GM21528 (cell line): Measurements from ENCODE around the gene RAP1A.

Source experiments
- ATAC-seq: cut with Tn5 transposase; IDR thresholded peaks from one replicate; pipeline ENCODE4 v1.9.1; 2021; ENCODE audit warnings: mild to moderate bottlenecking, moderate library complexity; ENCODE audit not compliant: unreplicated experiment, low FRiP score

The RAP1A gene

GRCh38 chr1:111707906-111708305 is 88.3 kb downstream of the RAP1A start:
- no peak for ATAC-seq

- ATAC-seq: no peak
Observed at GRCh38 chr1:111709986-111710385, 90.4 kb downstream of the RAP1A start.

- no peak for ATAC-seq
Observed at GRCh38 chr1:111716333-111716732, 96.7 kb downstream of the RAP1A start.

GRCh38 chr1:111717450-111717849 is 97.9 kb downstream of the RAP1A start:
- no peak for ATAC-seq

GRCh38 chr1:111719135-111719534 is 99.5 kb downstream of the RAP1A start:
- no peak for ATAC-seq

- ATAC-seq: no peak
Observed at GRCh38 chr1:111719674-111720132, 100.1 kb downstream of the RAP1A start.

- ATAC-seq: no peak
Observed at GRCh38 chr1:111720274-111720976, 100.8 kb downstream of the RAP1A start.

- no peak for ATAC-seq
Observed at GRCh38 chr1:111720977-111721786, 101.6 kb downstream of the RAP1A start.

GRCh38 chr1:111723091-111723806 is 103.7 kb downstream of the RAP1A start:
- ATAC-seq: no peak

GRCh38 chr1:111723871-111724270 is 104.3 kb downstream of the RAP1A start:
- ATAC-seq: no peak

GRCh38 chr1:111725192-111725591 is 105.6 kb downstream of the RAP1A start:
- ATAC-seq: no peak

GRCh38 chr1:111727056-111727455 is 107.5 kb downstream of the RAP1A start:
- ATAC-seq: no peak

- ATAC-seq: no peak
Observed at GRCh38 chr1:111729271-111729921, 109.8 kb downstream of the RAP1A start.

GRCh38 chr1:111729946-111730681 is 110.5 kb downstream of the RAP1A start:
- no peak for ATAC-seq

- ATAC-seq: no peak
Observed at GRCh38 chr1:111730706-111731105, 111.1 kb downstream of the RAP1A start.

- no peak for ATAC-seq
Observed at GRCh38 chr1:111731956-111732355, 112.4 kb downstream of the RAP1A start.

GRCh38 chr1:111732718-111733117 is 113.1 kb downstream of the RAP1A start:
- ATAC-seq: no peak

- no peak for ATAC-seq
Observed at GRCh38 chr1:111733183-111733991, 113.8 kb downstream of the RAP1A start.

GRCh38 chr1:111733992-111734341 is 114.4 kb downstream of the RAP1A start:
- ATAC-seq: no peak
